GM12892 (cell line): ENCODE data around the gene GALNT12.

ENCODE experiments used
- DNase-seq: peaks from one replicate; pipeline ENCODE4 v3.0.0; 2011; ENCODE audit not compliant: insufficient read length
- FAIRE-seq: peaks from 2 replicates; lab custom pipeline; 2011; peaks lifted over from hg19 to GRCh38; lab: Jason Lieb, UNC
- POLR2A ChIP-seq: IDR thresholded peaks from 2 replicates; pipeline ENCODE4 v1.6.1; 2011; ENCODE audit warnings: low read depth, low read length, control low read depth
- POLR2AphosphoS5 ChIP-seq: IDR thresholded peaks from 2 replicates; pipeline ENCODE4 v1.6.1; 2011; ENCODE audit warnings: low read depth, low read length, control low read depth
- TAF1 ChIP-seq: IDR thresholded peaks from 2 replicates; pipeline ENCODE4 v1.6.1; 2011; ENCODE audit warnings: low read depth, mild to moderate bottlenecking, control low read depth, low read length, borderline replicate concordance

GALNT12 gene

GRCh38 chr9:98808875-98809274, 1.4 kb downstream of the GALNT12 start:
- TF ChIP-seq POLR2A (no peak), TAF1 (no peak), POLR2AphosphoS5 (no peak)
- FAIRE-seq: no peak
- DNase-seq: no peak

DNA sequence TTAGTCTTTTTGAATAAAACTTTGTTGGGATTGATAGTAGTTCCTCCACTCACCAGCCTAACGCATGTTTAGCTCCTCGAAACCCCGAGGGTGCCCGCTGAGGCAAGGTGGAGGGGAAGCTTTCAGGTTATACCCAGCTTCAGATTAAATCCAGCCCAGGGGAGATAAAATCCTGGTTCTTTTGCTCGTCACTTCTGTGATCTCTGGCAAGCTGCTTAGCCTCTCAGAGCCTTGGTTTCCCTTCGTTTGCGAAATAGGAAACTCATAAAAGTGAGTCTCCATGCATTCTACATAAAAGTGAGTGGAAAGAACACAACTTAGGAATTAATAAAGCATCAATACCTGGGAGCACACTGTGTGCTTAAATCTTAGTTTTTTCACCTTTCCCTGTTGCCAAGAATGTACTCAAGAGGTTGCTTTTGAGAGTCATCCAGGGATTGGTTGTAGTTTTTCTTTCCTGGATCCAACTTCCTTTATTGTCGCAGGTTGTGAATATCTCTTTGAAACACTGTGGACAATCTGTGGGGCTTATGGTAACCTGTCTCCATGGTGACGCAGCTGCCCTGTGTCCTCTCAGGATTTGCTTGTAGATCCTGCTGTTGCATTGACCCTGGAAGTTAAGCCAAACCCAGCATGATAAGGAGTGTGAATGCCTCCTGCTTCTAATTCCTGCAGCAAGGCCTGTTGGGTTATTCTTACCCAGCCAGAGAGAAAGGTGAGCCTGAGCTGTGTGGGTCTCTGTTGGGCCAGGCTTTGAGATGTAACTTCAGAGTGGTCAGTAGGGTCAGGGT, 2.0 kb downstream of the GALNT12 start:
- DNase-seq (no peak), FAIRE-seq (no peak)
- no peak for TF ChIP-seq TAF1
- no peak for TF ChIP-seq POLR2AphosphoS5
- TF ChIP-seq POLR2A: no peak

DNA sequence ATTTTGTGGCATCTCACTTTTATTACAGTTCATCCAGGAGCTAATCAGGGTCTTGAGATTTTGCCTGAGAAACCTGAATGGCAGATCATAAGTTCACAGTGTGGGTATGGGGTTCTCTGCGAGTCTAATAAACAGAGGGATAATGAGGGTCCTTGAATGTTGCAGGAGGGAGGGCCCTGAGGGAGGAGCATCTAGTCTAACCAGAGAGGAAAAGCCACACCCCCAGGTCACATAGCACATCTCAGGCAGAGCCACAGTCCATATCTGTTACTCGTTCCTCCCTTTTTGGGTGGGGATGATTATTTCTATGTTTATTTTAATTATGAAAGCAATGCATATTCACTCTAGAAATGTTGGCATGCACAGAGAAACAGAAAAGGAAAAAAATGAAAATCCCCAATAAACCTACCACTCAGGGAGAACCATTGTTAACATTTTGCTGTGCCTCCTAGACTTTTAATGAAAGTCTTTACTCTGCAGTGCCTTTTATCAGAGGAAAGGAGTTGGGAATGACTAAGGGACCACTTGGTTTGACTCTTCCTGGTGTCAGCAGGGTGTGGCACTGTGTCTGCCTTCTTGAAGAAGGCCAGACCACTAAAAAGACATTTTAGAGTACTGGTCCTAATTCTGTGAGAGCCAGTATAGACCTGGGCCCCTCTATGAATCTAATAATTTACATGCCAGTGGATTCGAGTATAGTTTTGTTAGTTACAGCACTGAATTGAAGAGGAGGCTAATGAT, 2.8 kb downstream of the GALNT12 start:
- DNase-seq: no peak
- no peak for FAIRE-seq
- TF ChIP-seq POLR2AphosphoS5 (no peak), POLR2A (no peak), TAF1 (no peak)

DNA sequence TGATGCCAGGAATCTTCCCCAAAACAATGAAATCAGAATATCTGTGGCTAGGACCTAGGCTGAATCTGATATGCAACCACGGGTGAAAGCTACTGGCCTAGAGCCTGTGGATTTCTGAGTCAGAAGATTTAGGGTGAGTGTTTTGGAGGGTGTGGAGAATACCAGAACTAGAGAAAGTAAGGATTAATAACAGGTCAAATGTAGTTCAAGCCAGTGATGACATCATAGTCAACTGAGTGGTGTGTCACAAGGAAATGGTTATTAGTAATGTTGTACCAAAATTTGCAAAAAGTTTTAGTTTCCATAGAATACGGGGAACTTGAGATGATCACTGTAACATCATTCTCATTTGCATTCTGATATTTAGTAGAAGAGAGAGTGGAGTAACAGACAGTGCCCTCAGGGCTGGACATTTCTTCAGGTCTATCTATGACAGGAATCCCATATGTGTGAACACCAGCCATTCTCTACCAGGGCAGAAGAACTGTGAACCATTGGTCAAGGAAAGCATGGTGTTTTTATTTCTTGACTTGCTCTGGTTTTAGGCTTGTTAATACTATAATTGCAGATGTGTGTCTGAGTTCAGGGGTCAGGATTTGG, 3.7 kb downstream of the GALNT12 start:
- no peak for DNase-seq
- TF ChIP-seq TAF1 (no peak), POLR2AphosphoS5 (no peak), POLR2A (no peak)
- no peak for FAIRE-seq

GRCh38 chr9:98815391-98815951, 8.0 kb downstream of the GALNT12 start:
- FAIRE-seq (no peak), DNase-seq (no peak)
- TF ChIP-seq TAF1: no peak
- TF ChIP-seq POLR2AphosphoS5: no peak
- TF ChIP-seq POLR2A: no peak

DNA sequence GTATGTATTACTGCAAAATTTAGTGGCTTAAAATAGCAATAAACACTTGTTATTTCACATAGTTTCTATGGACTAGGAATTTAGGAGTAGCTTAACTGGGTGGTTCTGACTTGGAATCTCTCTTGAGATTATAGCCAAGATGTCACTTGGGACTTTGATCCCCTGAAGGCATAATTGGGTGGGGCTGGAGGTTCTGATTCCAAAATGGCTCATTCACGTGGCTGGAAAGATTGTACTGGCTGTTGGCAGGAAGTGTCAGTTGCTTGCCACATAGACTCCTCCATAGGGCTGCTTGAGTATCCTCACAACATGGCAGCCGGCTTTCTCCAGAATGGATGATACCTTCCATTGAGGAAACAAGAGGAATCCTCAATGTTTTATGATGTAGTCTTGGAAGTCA, 11.3 kb downstream of the GALNT12 start:
- DNase-seq (no peak), FAIRE-seq (no peak)
- TF ChIP-seq POLR2AphosphoS5 (no peak), TAF1 (no peak), POLR2A (no peak)

DNA sequence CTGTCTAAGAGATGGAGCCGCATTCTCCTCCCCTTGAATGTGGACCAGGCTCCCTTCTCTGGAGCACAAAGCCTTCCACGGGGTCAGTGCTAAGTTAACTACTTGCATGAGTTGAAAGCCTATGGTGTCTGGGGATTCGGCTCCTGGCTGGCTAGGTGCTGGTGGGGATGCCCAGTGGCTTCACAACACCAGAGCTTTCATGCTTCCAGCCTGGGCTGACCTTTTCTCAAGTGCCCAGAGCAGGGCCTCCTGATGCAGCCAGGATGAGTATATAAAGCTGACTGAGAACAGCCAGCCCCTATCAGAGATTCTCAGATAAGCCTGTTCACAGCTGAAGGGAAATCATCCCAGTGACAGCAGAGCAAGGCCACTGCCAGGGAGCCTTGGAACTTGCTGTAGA, 11.8 kb downstream of the GALNT12 start:
- no peak for FAIRE-seq
- TF ChIP-seq POLR2A (no peak), POLR2AphosphoS5 (no peak), TAF1 (no peak)
- DNase-seq: no peak

- DNase-seq (no peak), FAIRE-seq (no peak)
- TF ChIP-seq POLR2AphosphoS5: no peak
- TF ChIP-seq POLR2A: no peak
- TF ChIP-seq TAF1: no peak
These were observed 14.4 kb downstream of the GALNT12 start for GRCh38 chr9:98821831-98822230.

- DNase-seq (no peak), FAIRE-seq (no peak)
- TF ChIP-seq POLR2A (no peak), TAF1 (no peak), POLR2AphosphoS5 (no peak)
These were observed 15.2 kb downstream of the GALNT12 start for GRCh38 chr9:98822661-98823060.

DNA sequence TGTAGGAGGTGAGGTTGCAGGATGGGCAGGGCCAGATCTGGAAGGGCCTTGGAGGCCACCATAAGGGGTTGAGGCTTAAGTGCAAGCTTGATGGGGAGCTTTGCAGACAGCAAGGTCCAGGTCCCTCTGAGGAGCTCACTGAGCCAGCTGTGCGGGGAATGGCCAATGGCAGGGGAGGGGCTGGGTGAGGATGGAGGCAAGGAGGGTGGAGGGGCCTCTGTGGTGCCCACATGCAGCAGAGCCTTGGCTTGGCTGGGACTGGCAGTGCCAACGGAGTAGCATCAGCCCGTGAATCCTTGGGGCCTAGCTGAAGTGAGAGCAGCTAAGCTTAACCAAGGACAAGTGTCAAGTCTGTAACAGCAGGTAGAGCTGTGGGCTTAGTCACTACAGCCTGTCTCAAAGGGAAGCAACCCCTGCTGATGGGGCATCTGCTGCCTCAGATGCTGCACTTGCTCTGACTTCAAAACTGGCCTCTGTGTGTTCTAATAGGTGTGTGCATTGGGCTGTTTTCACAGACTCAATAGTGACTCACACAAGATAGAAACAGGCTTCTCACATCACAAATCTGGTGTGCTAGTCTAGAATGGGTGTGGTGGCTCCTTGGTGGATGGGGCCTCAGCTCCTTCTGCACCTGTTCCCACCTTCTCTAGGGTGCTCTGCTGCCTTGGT, 16.3 kb downstream of the GALNT12 start:
- TF ChIP-seq TAF1: no peak
- no peak for TF ChIP-seq POLR2AphosphoS5
- TF ChIP-seq POLR2A: no peak
- DNase-seq (no peak), FAIRE-seq (no peak)

DNA sequence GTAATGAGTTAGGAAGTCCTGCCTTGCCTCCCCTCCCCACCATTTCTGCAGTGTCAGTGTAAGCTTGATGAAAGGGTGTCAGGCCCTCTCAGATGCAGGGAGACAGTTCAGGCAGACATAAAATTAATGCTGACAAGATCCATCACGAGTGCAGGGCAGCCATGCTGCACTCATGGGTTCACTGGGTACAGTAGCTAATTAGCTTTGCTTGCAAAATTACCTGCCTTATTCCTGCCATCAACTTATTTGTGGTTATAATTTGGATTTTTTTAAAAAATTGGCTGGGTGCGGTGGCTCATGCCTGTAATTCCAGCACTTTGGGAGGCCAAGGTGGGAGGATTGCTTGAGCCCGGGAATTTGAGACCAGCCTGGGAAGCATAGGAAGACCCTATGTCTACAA, 17.9 kb downstream of the GALNT12 start:
- no peak for FAIRE-seq
- TF ChIP-seq POLR2A: no peak
- TF ChIP-seq TAF1: no peak
- no peak for TF ChIP-seq POLR2AphosphoS5
- DNase-seq: no peak
